Anterior cingulate cortex (tissue), 58 donors: ENCODE data around the gene OOSP4B.
"Not testable (repeated sequence)": the region's sequence is repeated elsewhere in the genome, so short reads cannot be mapped to it uniquely, and the experiment has no call there.

ENCODE experiments used
- DNase-seq, 58 donors: peaks; one replicate each; lab custom pipeline; 2025; lab: John Stamatoyannopoulos, UW

OOSP4B gene

DNA sequence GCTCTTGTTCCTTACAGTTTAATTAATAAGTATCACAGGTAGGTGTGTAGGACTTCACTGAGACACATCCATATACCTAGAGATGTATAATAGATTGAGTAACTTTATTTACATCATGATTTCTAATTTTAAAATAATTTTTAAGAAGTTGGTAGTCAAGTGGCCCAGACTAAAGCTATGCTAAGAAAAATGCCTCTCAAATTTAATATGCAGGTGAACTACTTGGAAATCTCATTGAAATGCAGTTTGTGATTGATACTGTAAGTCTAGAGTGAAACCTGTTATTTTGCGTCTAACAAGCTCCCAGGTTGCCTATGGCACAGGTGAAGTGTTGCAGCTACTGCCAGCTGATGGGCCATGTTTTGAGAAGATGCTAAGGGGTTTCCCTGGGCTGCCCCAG lies at the start of gene OOSP4B:
TSS of gene OOSP4B (plus strand) at position 301 of the 400 bp plus-strand sequence.
- no peak for DNase-seq

GRCh38 chr11:59967677-59968394 lies 49.1 kb upstream of the OOSP4B start:
- DNase-seq: no peak

GRCh38 chr11:59968395-59968783 lies 48.6 kb upstream of the OOSP4B start:
- DNase-seq: no peak

GRCh38 chr11:59973097-59973496 lies 43.9 kb upstream of the OOSP4B start:
- no peak for DNase-seq

- DNase-seq: no peak
Measured at GRCh38 chr11:59981106-59981770, 35.7 kb upstream of the OOSP4B start.

- DNase-seq: not testable (repeated sequence)
Measured at GRCh38 chr11:59982037-59982436, 34.9 kb upstream of the OOSP4B start.

DNA sequence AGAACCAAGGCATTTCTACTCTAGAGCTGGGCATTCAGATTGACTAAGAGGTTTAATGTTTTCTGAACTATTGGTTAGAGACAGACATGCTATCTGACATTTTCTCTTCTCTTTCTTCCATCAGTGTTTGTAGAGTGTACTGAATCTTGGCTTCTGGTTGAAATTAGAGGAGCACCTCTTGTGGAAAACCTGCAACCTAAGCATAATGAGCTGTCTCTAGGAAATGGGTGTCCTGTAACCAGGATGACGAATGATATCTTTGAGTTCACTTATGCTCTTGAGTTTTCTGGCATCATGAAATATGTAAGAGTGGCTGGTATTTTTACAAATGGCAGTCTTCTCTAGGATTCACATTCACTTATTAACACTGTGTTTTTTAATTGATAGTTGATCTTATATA lies 33.8 kb upstream of the OOSP4B start:
- no peak for DNase-seq

GRCh38 chr11:59984368-59984767 lies 32.6 kb upstream of the OOSP4B start:
- DNase-seq: no peak

DNA sequence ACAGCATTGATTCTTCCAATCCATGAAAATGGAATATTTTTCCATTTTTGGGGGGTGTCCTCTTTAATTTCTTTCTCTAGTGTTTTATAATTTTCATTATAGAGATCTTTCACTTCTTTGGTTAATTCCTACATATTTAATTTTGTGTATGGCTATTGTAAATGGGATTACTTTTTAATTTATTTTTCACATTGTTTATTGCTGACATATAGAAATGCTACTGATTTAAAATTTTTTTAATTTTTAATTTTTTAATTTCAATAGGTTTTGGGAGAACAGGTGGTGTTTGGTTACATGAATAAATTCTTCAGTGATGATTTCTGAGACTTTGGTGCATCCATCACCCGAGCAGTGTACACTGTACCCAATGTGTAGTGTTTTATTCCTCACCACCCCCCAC lies 26.6 kb upstream of the OOSP4B start:
- DNase-seq: no peak

DNA sequence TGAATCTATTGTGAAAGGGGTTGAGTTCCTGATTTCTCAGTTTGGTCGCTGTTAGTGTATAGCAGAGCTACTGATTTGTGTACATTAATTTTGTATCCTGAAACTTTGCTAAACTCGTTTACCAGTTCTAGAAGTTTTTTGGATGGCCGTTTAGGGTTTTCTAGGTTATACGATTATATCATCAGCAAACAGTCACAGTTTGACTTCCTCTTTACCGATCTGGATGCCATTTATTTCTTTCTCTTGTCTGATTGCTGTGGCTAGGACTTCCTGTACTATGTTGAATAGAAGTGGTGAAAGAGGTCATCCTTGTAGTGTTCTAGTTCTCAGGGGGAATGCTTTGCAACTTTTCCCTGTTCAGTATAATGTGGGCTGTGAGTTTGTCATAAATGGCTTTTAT lies 24.6 kb upstream of the OOSP4B start:
- DNase-seq: no peak

DNA sequence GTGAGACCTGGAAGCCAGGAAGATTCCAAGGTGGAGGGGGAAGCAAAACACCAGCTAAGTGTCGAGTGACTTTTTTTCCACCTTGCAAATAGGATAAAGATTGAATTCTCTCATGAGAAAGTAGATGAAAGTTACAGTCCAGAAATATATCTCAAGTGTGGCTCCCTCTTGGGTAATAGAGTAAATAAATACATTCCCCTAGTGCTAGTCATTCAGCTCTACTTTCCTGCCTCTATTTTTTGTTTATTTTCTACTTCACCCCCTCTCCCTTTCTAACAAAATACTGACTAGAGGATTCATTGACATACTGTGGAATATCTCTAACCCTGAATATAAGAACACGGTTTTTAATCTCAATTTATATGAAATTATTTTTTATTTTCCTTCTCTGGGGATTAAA lies 19.2 kb upstream of the OOSP4B start:
- no peak for DNase-seq

DNA sequence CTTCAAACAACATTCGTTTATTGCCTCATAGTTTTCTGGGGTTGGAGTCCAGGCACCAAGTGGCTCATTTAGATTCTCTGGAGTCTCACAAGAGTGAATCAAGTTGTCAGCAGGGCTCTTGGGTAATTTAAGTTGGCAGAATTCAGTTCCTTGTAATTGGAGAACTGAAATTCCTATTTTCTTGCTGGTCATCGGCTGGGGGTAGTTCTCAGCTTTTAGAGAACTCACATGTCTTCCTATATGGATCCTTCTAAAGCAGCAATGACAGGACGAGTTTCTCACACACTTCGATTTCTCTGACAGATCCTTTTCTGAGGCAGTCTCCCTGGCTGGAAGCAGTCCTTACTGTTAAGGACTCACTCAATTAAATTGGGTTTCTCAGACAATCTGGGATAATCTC lies 17.3 kb upstream of the OOSP4B start:
- DNase-seq: no peak

DNA sequence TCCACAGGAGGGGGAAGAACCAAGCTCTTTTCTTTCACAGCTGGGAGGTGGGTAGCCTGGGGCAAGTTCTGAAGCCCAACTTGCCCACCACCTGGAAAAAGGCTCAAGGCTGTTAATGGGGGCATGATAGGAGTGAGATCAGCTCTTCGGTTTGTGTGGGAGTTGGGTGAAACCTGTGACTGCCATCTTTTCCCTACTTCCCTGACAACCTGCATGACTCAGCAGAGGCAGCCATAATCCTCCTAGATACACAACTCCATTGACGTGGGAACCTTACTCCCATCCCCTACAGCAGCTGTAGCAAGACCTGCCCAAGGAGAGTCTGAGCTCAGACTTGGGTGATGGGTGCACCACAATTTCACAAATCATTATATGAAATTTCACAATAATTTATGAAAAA lies 13.3 kb upstream of the OOSP4B start:
- no peak for DNase-seq

DNA sequence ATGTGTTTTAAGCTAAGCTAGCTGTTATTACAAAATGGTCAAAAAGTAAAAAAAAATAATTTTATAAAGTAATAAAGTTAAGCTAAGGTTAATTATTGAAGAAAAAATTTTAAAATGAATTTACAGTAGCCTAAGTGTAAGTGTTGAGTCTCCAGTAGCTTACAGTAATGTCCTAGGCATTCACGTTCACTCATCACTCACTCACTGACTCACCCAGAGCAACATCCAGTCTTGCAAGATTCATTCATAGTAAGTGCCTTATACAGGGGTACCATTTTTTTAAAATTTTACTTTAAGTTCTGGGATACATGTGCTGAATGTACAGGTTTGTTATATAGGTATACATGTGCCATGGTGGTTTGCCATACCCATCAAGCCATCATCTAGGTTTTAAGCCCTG lies 11.6 kb upstream of the OOSP4B start:
- DNase-seq: no peak

- no peak for DNase-seq
Measured at GRCh38 chr11:60018058-60018457, 1.1 kb downstream of the OOSP4B start.

DNA sequence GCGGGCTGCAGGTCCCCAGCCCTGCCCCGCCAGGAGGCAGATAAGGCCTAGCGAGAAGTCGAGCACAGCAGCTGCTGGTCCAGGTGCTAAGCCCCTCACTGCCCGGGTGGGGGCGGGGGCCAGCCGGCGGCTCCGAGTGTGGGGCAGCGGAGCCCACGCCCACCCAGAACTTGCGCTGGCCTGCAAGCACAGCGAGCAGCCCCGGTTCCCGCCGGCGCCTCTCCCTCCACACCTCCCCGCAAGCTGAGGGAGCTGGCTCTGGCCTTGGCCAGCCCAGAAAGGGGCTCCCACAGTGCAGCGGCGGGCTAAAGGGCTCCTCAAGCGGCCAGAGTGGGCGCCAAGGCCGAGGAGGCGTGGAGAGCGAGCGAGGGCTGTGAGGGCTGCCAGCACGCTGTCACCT lies 3.4 kb downstream of the OOSP4B start:
- not testable (repeated sequence) for DNase-seq

DNA sequence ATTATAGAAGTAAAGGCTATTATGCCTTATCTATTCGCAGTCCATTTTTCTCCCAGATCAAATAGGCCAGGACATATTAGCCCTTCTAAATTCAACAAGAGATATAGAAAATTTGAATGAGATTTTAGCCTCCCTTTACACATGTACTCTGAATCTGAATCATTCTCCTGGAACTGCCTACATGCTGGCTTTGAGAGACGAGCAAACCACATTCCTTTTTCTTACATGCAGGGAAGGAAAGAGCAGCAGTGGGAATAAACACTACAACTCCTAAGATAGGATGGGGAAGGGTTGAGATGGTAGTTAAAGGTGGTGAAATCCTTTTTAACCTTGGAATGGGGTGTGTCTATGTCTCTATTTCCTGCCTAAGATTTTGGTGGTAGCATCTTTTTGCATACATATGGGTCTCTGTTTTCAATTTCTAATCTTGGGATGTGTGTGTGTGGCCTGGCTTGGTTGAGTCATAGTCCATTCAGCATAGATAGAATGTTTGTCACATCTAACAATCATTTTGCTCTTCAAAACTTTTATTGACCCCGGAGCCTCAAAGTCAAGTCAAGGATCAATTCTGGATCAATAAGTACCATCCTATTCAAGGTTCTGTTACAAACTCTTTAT lies 12.1 kb downstream of the OOSP4B start:
- DNase-seq: no peak

GRCh38 chr11:60040109-60040508 lies 23.1 kb downstream of the OOSP4B start, which contains the start of gene OOSP2:
Gene OOSP2, plus strand, starts transcription at chr11:60040409. Its CDS starts 51 bp downstream, at chr11:60040460.
- DNase-seq: no peak

GRCh38 chr11:60050422-60050821 lies 33.4 kb downstream of the OOSP4B start:
- DNase-seq: not testable (repeated sequence)

DNA sequence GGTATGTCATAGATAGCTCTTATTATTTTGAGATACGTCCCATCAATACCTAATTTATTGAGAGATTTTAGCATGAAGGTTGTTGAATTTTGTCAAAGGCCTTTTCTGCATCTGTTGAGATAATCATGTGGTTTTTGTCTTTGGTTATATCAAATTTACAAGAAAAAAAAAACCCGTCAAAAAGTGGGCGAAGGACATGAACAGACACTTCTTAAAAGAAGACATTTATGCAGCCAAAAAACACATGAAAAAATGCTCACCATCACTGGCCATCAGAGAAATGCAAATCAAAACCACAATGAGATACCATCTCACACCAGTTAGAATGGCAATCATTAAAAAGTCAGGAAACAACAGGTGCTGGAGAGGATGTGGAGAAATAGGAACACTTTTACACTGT lies 33.9 kb downstream of the OOSP4B start:
- DNase-seq: not testable (repeated sequence)

- no peak for DNase-seq
Measured at GRCh38 chr11:60056349-60056969, 39.5 kb downstream of the OOSP4B start, which contains the start of gene MS4A3. Gene MS4A3, plus strand, starts transcription at chr11:60056665. Its CDS starts 4,496 bp downstream, at chr11:60061161.
